ENCODE measurements around the gene FOXP1. TPM values are rescaled to one million over a fixed set of nuclear protein-coding genes. Genes with fewer than 3 reads are reported as not detected.

FOXP1 gene
- total and polyA plus RNA-seq, 8 donors = 12.3 to 215 (median 117) TPM

GRCh38 chr3:71080517-71081083 lies 502.9 kb downstream of the FOXP1 start:
- Histone ChIP-seq H3K27ac (no peak overlapping the region), H3K4me1 (peaks cover 38 to 74% (median 53%) of the 10 kb centered on the region in 4 donors), H3K4me3 (no peak overlapping the region), H3K36me3 (no peaks in the 10 kb centered on the region), H3K9me3 (no peaks in the 10 kb centered on the region), H3K27me3 (no peaks in the 10 kb centered on the region)
- intact Hi-C loops (cut with DNase I; ENCODE audit: low total_unique reads) = no loop called here
- TF ChIP-seq EP300 (IDR thresholded peaks at IDR 0.05) = no peak
- TF ChIP-seq POLR2AphosphoS5 (IDR thresholded peaks at IDR 0.05) = no peak
- no peak for TF ChIP-seq POLR2A (IDR thresholded peaks at IDR 0.05)
- DNase-seq = no peak
- whole genome bisulfite sequencing, 5 donors = 56 to 74% (median 65%) methylated on average over 4 of the region's 4 CpGs

- Histone ChIP-seq H3K9me3 (no peaks in the 10 kb centered on the region), H3K4me3 (no peak overlapping the region), H3K36me3 (no peaks in the 10 kb centered on the region), H3K27ac (peak overlapping the region in 1 of 5 donors; percentile 26), H3K4me1 (peaks cover 38 to 75% (median 56%) of the 10 kb centered on the region in 4 donors), H3K27me3 (no peaks in the 10 kb centered on the region)
- no peak for TF ChIP-seq POLR2A (IDR thresholded peaks at IDR 0.05)
- no peak for TF ChIP-seq POLR2AphosphoS5 (IDR thresholded peaks at IDR 0.05)
- TF ChIP-seq EP300 (IDR thresholded peaks at IDR 0.05) = no peak
- TF ChIP-seq CTCF (IDR thresholded peaks at IDR 0.05) = no peak
- WGBS, 5 donors = 77 to 83% (median 78%) methylated on average over 8 of the region's 8 CpGs
- intact Hi-C loops (cut with DNase I; ENCODE audit: low total_unique reads) = no loop called here
- no peak for DNase-seq
Measured at GRCh38 chr3:71078723-71079525, 504.6 kb downstream of the FOXP1 start.

- DNase-seq = no peak
- Histone ChIP-seq H3K4me1 (peaks cover 38 to 75% (median 56%) of the 10 kb centered on the region in 4 donors), H3K9me3 (no peaks in the 10 kb centered on the region), H3K4me3 (no peak overlapping the region), H3K27ac (peak overlapping the region in 1 of 5 donors; percentile 26), H3K36me3 (no peaks in the 10 kb centered on the region), H3K27me3 (no peaks in the 10 kb centered on the region)
- TF ChIP-seq POLR2A (IDR thresholded peaks at IDR 0.05) = no peak
- no peak for TF ChIP-seq EP300 (IDR thresholded peaks at IDR 0.05)
- no peak for TF ChIP-seq CTCF (IDR thresholded peaks at IDR 0.05)
- no peak for TF ChIP-seq POLR2AphosphoS5 (IDR thresholded peaks at IDR 0.05)
- WGBS, 5 donors = 69 to 90% (median 72%) methylated on average over 3 of the region's 3 CpGs
- intact Hi-C loops (cut with DNase I; ENCODE audit: low total_unique reads) = no loop called here
Measured at GRCh38 chr3:71078199-71078598, 505.3 kb downstream of the FOXP1 start.

GRCh38 chr3:71077070-71077469 lies 506.5 kb downstream of the FOXP1 start:
- TF ChIP-seq POLR2A (IDR thresholded peaks at IDR 0.05) = no peak
- TF ChIP-seq CTCF (IDR thresholded peaks at IDR 0.05) = no peak
- no peak for TF ChIP-seq EP300 (IDR thresholded peaks at IDR 0.05)
- no peak for TF ChIP-seq POLR2AphosphoS5 (IDR thresholded peaks at IDR 0.05)
- WGBS, 5 donors = 43 to 48% (median 46%) methylated on average over 3 of the region's 3 CpGs
- no peaks in the 10 kb centered on the region for H3K36me3 ChIP-seq
- peaks cover 45 to 86% (median 65%) of the 10 kb centered on the region in 4 donors for H3K4me1 ChIP-seq
- no peak overlapping the region for H3K4me3 ChIP-seq
- H3K9me3 ChIP-seq = no peaks in the 10 kb centered on the region
- H3K27ac ChIP-seq = peak overlapping the region in 4 of 5 donors; percentile 23 to 39 (median 31)
- no peak for DNase-seq
- intact Hi-C loops (cut with DNase I; ENCODE audit: low total_unique reads) = no loop called here
- H3K27me3 ChIP-seq = no peaks in the 10 kb centered on the region
